NCI-H82 treated with DMSO at 0.1 percent for 48 hours (cell line): ENCODE data around the gene ANKK1.

Experiments
- DNase-seq: peaks from one replicate; lab custom pipeline; 2025; ENCODE audit not compliant: unreplicated experiment; lab: John Stamatoyannopoulos, UW

ANKK1 gene

DNA sequence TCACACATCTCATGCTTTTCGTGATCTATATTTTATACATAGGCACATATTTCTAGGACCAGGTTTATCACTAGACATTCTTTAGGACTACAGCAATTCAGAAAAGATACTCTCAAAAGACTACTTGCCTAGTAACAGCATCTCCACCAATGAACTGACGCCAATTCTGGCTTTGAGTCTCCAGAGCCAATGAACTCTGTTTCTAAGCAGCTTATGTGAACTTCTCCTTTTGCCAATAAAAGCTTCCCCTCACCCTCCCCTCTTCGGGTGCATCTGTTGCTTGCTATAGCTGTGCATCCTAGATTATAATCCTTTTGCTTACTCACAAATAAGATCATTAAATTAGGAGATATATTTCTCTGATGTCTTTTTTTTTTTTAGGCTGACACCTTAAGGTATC lies 11.4 kb upstream of the ANKK1 start:
- peak; percentile 88 for DNase-seq

DNA sequence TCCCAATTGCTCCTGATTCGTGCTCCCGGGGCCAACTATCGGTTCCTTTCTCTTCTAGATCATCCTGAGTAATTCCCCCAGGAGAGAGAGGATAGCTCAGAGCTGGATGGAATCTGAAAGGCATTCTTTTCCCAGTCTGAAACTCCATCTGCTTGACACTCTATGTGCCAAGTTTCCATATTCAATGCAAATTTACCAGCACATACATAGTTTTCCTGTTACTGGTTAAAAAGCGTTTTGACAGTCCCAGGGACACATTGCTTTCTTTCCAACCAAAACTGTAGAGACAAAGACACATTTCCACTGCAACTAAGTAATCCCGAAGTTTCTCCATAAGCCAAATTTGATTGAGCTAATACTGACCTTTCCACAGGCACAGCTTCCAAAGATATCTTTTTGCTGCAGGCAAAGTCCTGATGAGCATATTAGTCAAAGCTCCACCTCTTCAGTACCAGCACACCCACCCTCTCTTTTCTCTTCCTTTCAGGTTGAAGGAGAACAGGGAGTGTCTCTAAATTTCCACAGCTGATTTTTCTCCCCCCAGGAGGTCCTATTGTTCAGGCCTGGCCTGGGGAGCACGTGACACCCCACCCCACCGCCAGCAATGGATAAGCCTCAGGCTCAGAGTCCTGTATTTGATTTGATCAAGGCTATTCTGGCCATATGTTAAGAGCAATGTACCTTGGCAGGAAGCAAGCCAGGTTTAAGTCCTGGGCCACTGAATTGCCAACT lies 9.7 kb upstream of the ANKK1 start:
- DNase-seq: peak; percentile 38

DNA sequence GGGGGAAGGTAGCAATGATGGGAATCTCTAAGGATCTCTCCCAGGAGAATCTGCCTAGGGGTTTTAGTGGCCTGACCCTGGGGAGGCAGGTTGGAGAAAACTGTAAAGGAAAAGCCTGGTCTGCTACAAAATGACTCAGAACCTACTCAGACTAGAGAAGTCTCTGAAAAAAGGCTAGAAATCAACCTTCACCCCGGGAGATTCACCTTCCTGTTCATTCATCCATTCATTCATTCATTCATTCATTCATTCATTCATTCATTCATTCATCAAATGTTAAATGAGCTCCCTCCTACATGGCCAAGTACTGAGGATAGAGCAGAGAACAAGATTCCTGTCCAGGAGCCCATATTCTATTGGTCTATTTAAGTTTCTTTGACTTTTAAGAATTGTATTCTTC lies 8.9 kb upstream of the ANKK1 start:
- DNase-seq: no peak

DNA sequence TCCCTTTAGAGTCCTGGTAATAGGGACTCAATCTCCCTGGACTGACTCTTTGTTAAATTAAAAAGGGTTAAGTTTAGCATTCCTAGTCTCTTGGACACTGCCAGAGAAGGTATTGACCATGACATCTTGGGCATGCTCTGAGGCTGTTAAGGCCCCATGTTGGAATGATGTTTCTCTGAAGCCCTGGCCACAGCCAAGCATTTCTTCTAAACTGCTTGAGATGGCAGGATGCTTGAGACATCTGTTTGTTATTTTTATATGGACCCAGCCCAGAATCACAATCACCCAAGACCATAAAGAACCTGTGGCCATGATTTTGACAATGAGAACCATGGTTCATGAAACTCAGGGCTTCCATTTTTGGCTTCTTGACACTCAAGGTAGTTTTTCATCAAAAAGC lies 5.5 kb upstream of the ANKK1 start:
- DNase-seq: no peak

DNA sequence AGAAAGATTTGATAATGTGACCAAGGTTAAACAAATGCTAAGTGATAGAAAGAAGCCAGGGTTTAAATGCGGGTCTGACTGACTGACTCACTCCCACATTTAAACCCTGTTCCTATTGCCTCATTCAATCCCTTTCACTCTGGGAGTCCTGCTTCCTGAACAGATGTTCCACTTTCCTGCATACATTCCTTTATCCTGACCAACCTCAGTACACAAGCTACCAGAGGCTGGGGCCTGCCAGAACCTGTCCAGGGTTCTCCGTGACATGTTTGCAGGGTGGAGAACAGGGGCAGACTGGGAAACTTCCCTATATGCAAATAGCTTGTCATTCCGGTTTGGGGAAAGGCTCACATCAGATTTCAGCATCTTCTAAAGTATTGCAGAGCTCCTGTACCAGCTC lies 3.0 kb upstream of the ANKK1 start:
- DNase-seq: peak; percentile 51

DNA sequence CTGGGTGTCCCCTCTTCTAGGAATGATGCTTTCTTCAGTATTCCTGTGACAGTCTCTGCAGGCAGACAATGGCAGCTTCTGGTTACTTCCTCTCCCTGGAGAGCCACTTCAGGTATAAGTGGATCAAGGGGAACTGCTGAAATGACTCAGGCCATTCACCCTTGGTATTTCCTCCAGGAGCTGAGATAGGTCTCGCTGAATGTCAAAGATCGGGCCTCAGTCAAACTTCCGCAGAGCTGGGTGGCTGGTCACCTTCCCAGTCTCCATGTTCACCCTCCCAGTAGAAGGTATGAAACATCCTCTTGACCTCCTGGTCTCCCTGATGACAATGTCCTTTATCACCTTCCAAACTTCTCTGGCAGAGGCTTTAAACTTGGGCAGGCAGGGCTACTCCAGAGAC lies 1.8 kb upstream of the ANKK1 start:
- no peak for DNase-seq

DNA sequence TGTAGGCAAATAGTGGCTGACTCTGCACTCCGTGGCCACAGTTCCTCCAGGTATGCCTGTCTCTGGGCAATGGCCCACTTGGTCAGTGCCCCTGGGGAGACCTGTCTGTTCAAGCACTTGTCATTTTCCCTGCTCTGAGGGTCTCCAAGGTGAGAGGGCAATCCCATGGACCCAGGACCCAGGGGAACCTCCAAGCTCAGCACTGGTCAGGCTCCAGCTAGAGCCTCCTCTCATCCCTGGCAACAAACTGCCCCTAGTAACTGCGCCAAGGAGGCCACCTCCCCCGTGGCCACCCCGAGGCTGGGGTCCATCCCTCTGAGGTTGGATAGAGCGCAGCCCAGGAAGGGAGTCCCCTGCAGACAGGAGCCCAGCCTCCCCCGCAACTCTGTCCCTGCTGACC lies 713 bp upstream of the ANKK1 start:
- DNase-seq: no peak

DNA sequence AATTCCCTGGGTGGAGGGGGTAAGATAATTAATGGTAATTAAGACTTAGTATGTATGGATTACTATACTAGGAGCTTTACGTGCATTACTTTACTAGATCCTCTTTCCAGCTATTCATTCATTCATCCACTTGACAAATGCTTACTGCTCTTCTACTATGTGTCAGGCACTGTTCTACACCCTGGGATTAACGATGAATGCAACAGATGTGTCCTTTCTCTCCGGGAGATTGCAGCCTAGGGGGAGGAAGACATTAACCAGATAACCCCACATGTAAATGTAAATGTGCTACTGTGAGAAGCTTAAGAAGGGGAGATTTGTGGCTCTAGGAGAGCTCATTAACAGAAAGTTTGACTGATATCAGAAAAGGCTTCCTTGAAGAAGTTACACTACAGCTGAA lies 1.7 kb downstream of the ANKK1 start:
- DNase-seq: peak; percentile 99

DNA sequence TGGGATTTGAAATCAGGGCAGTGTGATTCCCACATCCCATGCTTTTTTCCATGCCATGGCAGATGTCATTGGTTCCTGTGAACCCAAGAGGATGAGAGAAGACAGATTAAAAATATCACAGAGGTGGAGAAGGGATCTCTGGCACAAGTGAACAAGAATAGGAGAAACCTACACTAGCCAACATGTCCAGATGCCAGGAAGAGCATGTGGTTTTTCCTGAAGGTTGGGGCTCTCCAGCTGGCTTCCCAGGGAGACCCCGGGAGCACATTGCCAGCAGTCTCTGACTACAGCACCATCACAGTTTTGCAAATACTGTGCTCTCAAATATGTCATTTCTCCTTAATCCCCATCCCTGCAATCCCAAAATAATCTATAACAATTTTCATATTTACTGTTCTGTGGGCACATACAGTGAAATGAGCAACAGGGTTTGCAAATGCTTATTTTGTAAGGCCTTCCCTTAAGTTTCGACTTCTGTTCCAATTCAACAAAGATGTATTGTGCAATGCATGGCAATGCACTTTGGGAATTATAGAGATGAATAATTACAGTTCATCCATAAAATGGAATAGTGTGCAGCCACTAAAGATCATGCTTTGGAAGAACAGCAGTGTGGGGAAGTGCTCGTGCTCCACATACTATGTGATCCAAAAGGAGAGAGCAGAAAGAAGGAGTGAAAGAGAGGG lies 4.8 kb downstream of the ANKK1 start:
- no peak for DNase-seq

DNA sequence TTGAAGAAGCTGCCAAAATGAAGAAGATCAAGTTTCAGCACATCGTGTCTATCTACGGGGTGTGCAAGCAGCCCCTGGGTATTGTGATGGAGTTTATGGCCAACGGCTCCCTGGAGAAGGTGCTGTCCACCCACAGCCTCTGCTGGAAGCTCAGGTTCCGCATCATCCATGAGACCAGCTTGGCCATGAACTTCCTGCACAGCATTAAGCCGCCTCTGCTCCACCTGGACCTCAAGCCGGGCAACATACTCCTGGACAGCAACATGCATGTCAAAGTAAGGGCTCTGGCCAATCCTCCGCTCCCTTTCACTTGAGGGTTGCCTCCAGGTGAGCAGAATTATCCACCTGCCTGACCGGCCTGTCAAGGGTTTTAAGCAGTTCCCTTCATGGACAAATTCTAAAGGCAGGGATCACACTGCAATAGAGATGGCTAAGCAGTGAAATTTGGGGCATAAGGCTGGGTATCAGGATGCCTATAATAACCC lies 6.0 kb downstream of the ANKK1 start:
- DNase-seq: no peak

DNA sequence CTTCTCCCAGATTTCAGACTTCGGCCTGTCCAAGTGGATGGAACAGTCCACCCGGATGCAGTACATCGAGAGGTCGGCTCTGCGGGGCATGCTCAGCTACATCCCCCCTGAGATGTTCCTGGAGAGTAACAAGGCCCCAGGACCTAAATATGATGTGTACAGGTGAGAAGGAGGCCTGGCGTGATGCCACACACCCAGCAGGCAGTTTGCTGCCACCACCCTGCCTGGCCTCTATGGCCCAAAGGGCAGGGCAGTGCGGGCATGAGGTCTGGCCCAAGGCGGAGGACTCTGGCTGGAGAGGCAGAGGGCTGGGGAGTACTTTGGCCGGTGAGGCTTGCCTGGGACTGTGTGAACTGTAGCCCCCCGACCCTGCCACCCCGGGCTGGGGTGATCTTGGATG lies 7.3 kb downstream of the ANKK1 start:
- no peak for DNase-seq

DNA sequence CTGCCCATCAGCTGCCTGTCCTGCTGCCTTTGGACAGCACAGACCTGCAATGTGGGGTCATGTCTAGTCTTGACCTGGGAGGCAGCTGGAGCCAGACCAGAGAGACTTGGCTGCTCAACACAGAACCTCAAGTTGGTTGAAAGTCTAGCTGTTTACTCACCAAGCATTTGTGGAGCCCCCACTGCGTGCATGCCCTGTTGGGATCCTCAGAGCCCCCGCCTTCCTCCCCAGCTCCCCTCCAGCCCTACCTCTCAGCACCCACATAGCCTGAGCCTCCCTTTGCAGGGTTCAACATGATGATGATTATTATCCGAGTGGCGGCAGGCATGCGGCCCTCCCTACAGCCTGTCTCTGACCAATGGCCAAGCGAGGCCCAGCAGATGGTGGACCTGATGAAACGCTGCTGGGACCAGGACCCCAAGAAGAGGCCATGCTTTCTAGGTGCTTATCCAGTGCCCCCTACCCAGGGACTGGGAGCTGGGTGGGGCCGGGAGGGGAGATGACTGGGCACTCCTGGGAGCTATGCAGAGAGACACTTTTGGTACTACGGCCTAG lies 8.3 kb downstream of the ANKK1 start:
- DNase-seq: no peak

DNA sequence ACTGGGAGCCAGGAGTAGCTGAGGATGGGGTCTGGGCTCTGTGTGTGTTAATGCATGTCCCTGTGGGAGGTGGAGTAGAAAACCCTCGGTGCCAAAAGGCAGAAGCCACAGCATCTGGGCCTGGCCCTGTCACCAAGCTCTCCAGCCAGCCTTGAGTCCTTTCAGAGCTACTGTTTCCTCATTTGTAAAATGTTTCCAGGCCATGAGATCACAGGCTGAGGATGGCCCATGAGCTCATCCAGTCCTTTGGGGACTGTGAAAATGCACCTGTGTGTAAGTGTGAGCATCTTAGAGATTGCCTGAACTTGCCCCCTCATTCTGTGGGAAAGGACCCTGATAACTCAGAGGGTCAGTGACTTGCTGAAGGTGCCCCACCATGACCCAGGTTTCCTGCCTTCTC lies 9.1 kb downstream of the ANKK1 start:
- no peak for DNase-seq

DNA sequence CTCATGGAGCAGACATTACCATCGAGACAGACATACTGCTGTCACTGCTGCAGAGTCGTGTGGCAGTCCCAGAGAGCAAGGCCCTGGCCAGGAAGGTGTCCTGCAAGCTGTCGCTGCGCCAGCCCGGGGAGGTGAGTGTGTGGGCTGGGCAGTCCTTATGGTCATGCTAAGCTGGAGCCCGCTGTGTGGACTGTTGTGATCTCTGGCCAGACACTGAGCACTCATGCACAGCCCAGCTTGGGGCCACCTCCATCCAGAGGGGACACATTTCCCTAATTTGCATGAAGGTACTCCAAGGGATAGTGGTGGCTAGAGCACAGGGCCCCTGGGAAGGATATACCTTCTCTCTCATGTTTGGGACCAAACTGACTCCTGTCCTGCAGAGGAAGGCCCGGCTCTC lies 9.6 kb downstream of the ANKK1 start:
- no peak for DNase-seq

DNA sequence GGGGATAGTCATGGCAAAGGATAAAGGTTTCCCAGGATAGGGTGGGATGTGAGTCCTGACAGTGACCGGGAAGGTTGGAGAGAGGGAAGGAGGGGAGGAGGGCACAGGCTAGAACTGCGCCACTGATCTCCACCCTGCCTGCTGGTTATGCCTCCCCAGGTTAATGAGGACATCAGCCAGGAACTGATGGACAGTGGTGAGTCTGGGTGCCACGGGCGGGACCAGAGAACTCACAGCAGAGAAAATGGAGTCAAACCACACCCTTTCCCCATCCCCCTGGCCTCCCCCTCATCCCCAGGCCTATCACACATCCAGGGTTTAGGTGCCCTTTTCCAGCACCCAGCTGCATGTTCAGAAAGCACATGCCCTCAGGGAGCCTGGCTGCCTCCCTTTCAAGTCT lies 10.2 kb downstream of the ANKK1 start:
- no peak for DNase-seq

DNA sequence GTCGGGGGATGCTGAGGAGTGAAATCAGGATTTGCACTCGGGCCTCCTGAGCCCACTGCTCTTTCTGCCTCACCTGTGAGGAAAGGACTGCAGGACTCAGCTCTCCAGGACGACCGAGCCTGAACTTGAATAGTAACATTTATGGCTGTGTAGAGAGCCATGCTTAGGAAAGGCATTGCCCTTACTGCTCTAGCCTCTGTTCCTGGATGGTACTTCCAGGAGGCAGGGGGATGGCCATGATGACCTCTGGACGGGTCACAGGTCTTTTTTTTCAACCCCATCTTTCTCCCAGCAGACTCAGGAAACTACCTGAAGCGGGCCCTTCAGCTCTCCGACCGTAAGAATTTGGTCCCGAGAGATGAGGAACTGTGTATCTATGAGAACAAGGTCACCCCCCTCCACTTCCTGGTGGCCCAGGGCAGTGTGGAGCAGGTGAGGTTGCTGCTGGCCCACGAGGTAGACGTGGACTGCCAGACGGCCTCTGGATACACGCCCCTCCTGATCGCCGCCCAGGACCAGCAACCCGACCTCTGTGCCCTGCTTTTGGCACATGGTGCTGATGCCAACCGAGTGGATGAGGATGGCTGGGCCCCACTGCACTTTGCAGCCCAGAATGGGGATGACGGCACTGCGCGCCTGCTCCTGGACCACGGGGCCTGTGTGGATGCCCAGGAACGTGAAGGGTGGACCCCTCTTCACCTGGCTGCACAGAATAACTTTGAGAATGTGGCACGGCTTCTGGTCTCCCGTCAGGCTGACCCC lies 11.3 kb downstream of the ANKK1 start:
- no peak for DNase-seq

DNA sequence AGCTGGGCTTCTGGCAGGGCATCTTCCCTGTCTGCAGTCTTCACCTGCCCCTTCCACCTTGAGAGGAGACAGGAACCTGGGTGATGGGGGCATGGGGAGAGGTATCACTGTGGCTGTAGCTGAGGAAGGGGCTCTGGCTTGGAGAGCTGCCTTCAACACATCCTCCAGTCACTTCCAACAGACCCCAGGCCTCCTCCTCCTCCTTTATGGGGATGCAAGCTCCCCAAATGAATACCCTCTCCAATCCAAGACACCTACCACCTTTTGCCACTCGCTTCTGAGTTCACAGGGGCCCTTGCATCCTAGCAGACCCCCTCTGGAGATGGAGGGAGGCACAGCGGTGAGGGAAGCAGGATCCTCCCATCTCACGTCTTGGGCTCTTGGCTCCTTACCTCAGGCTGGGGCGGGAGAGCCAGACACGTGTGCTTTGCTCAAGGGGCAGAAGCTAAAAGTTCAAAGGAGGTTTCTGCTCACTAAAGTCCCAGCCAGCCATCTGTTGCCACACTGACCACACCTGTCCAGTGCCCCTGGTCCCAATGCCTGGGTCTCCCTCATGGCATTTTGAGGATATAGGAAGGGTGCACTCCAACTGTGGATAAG lies 13.2 kb downstream of the ANKK1 start:
- no peak for DNase-seq

DNA sequence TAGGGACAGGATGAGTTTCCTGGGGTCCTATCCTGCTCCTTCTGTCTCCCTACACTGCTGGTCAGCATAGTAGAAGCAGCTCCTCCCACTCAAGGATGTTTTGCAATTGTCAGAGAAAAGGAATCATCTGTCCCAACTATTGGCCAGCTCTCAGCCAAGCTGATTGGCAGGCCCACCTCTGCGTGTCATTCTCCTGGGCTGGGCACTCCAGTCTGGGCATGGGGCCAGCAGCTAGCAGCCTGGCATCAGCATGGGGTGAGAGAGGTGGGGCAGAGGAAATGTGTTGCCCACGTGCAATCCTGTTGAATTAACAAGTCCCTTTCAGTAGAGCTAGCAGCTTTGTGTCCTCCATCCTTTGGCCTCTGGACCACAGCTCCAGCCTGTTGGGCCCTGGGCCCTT lies 14.1 kb downstream of the ANKK1 start:
- no peak for DNase-seq

DNA sequence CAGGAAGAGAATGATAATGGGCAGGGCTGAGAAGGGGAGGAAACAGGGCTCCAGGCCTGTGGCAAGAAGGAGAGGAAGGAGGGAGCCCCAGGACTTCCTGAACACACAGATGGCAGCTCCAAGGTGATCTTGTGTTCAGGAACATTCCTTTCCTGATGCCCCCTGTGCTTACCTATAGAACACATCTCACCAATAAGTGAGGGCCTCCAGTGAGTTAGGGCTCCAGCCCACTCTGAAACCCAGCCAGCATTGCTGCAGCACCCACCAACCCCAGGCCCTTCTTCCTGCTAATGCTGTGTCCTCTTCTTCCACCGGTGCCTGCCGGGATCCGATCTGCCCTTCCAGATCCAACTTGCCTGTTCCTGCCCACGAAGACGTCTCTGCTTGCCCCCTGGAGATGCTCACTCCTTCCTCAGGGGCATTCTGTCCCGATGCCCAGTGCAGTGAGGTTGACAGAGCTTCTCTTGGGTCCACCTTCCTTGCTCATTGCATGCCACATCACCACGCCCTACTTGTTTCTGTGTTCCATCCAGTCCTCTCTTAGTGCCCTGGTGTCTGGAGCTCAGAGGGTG lies 17.4 kb downstream of the ANKK1 start:
- no peak for DNase-seq

DNA sequence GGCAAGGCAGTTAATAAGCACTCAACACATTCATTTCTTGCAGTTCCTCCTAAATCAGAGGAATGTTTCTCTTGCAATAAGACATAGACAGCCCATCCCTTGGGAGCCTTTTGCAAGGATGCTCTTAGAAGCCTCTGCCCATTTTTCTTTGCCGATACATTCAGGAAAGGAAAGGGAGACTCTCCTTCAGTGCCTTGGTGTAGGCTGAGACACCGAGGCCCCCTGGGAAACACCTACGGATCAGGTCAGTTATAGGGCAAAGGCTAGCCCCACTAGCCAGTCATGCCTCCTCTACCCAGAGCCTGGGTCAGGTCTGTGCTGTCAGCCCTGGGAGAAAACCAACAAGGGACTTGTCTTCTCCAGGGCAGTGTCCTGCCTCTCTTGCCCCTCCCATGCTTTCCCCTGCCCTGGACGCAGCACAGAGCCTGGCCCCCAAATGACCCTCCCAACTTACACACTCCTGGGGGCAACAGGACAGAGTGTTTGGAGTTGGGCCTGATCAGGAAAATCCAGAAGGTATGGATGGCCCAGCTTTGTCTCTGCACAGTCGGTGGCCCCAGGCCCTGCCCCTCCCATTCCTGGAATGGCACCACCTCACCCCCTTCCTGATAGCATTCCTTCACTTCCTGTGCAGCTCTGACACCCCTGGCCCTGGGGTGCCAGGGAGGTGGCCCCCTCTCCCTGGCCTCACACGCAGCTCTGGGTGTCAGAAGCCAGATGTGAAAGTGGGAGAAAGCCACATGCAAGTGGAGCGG lies 18.3 kb downstream of the ANKK1 start:
- DNase-seq: no peak
